ENCODE measurements around the gene MET. TPM values are rescaled to one million over a fixed set of nuclear protein-coding genes. Genes with fewer than 3 reads are reported as not detected.
"Not testable (repeated sequence)": the region's sequence is repeated elsewhere in the genome, so short reads cannot be mapped to it uniquely, and the experiment has no call there.

The MET gene
- total RNA-seq, 1 experiment from 2014 or later: 133 TPM

- DNase-seq (ENCODE audit: low read depth): no peak
These were observed 54.9 kb downstream of the MET start for GRCh38 chr7:116726713-116727431.

DNA sequence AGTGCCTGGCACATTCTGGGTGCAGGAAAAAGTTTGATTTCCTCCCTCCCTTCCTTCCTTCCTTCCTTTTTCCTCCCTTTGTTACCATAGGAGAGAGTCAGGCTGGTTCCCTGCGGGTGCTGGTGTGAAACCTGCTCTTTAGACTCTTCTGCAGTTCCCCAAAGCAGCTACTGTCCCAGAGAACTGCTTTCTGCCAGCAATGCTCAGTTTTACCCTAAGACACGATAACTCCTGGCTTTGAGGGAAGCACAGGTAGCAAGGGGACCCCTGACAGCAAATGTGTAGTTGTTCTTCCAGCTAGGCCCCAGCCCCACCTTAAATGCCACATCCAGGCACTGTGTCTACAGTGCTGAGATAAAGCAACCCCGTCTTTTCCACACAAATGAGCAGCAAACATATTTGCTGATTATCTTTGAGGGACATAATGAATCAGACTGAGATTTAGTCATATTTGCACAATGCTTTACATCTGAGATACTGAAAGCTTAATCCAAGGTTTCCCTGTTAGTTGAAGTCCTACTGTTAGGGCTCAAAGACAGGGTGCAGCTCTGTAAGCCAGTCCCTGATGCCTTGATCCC, 55.5 kb downstream of the MET start:
- no peak for DNase-seq (ENCODE audit: low read depth)

- DNase-seq (ENCODE audit: low read depth): no peak
These were observed 56.4 kb downstream of the MET start for GRCh38 chr7:116728413-116728812.

DNA sequence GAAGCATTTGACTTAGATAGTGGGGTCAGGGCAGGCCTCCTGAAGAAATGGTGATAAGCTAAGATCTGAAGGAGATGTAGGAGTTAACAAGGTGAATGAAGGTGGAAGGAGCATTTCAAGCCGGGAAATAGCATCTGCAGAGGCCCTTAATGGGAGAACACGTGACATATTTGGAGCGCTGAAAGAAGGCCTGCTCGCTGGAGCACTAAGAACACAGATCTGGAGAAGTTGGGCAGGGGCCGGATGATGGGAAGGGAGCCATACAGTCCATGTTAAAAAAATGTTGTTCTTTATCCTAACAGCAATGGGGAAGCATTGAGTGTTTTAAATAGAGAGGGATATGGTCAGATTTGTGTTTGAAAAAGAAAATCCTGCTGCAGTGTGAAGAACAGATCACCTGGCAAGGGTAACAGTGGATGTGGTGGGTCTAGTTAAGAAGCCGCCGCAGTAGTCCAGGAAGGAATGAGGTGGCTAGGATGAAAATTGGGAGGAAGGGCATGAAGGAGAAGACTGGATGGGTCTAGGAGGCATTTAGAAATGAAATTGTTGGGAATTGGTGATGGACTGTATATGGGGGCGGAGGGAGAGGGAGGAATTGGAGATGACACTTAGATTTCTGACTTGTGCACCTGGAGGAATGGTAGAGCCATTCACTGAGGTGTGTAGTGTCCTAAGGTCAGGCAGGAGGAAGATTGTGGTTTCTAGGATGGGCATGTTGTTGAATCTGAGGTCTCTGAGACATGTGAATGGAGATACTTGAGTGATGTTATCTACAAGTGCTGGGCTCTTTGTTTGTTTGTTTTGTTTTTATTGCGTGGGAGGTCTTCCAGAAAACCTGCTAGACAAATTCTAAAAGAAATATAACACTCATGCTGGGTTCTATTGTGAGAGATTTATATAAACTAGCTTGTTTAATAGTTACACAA, 58.4 kb downstream of the MET start:
- DNase-seq (ENCODE audit: low read depth): no peak

DNA sequence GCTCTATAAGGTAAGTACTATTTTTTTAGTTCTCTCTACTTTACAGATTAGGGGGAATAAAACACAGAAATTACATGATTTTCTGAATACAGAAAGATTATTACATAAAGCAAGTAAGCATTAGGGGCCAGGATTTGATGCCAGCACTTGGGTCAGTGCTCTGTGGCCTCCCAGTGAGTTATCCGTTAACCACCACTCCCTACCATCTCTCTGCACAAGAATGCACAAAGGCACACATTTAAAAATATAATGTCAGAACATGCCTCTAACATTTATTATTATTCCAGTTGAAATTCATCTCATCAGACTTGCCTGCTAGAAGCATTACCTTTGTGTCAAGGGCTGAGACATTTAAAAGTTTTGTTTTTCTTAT, 59.0 kb downstream of the MET start:
- no peak for DNase-seq (ENCODE audit: low read depth)

- DNase-seq (ENCODE audit: low read depth): no peak
These were observed 59.7 kb downstream of the MET start for GRCh38 chr7:116731445-116732335.

GRCh38 chr7:116732788-116733694, 61.0 kb downstream of the MET start:
- DNase-seq (ENCODE audit: low read depth): no peak

GRCh38 chr7:116733924-116734580, 62.1 kb downstream of the MET start:
- DNase-seq (ENCODE audit: low read depth): peak; percentile 98

DNA sequence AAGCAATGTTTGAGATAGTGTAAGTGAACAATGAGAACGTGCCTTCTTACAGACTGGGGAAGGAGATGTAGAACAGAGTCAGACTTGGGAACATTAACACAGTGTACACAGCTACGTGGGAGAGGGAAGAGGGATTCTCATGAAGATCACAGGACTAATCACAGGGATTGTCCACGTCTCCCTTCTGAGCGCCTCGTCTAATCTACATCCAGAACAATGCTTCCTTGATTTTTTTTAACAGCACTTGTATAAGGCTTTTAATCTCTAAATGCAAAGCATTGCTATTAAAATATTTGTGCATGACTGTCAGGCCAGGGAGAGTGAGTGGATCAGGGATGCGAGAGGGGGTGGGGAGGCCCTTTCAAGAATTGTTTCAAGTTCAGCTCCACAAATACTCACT, 62.7 kb downstream of the MET start:
- DNase-seq (ENCODE audit: low read depth): no peak

DNA sequence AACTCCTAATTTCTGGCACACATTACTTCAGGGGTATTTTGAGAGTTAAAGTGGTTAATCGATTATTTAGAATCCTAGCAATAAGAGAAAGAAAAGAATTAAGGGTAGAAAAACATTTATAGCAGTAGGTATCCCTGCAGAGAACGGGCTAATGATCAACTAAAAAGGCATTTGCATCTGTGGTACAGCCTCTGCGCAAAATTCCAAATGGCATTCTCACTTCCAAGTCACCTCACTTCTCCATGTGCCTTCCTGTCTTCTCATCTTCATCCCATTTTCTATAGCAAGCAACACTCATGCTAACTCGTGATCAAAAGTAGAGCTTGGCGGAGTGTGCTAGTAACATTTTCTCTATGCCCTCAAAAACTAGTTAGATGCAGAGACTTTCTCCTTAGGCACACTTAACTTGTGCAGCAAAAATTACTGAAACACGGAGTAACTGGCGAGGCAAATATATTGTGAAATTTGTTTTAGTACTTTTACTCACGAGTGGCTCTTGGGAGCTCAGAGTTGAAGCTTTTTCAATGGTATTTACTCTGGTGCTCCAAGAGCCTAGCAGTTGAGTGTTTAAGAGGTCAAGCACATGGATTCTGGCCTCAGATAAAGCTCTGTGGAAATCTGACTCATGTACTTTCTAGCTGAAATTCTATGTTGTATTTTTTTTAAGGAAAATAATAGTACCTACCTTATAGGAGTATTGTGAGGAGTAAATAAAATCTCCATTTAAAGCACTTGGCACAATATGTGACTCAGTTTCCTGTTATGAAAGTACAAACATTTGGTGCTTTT, 65.1 kb downstream of the MET start:
- peak; percentile 61 for DNase-seq (ENCODE audit: low read depth)

GRCh38 chr7:116738378-116738777, 66.4 kb downstream of the MET start:
- no peak for DNase-seq (ENCODE audit: low read depth)

GRCh38 chr7:116739307-116739706, 67.3 kb downstream of the MET start:
- DNase-seq (ENCODE audit: low read depth): no peak

DNA sequence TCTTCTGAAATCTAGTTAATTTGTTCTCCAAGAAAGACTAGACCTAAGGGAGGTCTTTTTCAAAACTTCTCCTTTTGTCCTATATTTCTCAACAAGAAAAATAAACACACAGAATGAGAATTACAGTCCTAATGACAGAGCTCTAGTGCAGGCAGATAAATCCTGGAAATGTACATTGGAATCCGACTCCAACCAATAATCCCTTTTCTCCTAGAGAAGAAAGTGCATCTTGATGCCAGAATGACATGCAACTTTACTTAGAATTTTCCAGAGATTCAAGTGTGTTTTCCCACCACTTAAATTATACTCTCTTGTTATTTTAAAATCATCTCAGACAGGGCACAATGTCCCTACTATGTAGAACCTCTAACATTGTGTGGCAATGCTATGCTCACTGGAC, 68.2 kb downstream of the MET start:
- DNase-seq (ENCODE audit: low read depth): no peak

DNA sequence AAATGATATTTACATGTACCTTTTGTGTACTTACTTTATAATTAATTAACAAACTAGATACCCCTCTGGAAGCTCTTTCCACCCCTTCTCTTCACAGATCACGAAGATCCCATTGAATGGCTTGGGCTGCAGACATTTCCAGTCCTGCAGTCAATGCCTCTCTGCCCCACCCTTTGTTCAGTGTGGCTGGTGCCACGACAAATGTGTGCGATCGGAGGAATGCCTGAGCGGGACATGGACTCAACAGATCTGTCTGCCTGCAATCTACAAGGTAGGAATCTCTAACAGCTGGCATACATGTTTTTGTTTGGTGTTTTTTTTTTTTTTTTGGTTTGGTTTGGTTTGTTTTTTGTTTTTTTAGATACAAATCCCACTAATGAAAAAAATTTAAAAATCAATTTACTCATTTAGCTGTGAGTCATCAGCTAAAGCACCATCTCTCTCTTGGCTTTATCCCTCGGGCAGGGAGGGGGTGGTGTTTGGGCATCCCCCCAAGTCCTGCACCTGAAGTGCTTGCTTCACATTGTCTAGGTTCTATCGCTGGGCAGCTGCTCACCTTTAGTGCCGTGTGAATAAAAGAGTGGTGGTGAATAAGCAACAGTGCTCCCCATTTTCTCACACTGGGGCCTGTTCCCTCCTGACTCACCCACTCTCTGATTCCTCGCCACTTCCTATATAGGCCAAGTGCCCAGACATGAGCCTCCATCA, 68.9 kb downstream of the MET start:
- DNase-seq (ENCODE audit: low read depth): peak; percentile 40

- no peak for DNase-seq (ENCODE audit: low read depth)
These were observed 69.8 kb downstream of the MET start for GRCh38 chr7:116741625-116742316.

DNA sequence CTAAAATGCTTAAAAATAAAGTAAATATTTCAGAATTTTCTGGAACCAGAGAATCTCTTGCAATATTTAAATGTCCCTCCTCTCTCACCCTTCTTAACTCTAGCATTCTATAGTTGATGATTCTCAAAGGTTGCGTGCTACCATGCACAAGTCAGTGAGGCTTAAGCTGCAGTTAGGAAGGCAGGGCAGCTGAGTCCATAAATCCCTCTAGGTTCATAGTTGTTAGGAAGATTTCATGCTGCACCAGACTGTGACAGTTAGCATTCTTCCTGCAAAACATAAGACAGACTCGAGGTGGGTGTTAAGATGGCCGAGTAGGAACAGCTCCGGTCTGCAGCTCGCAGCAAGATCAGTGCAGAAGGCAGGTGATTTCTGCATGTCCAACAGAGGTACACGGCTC, 70.6 kb downstream of the MET start:
- DNase-seq (ENCODE audit: low read depth): no peak

GRCh38 chr7:116743835-116744234, 71.8 kb downstream of the MET start:
- not testable (repeated sequence) for DNase-seq (ENCODE audit: low read depth)

DNA sequence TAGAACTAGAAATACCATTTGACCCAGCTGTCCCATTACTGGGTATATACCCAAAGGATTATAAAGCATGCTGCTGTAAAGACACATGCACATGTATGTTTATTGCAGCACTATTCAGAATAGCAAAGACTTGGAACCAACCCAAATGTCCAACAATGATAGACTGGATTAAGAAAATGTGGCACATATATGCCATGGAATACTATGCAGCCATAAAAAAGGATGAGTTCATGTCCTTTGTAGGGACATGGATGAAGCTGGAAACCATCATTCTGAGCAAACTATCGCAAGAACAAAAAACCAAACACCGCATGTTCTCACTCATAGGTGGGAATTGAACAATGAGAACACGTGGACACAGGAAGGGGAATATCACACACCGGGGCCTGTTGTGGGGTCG, 74.4 kb downstream of the MET start:
- not testable (repeated sequence) for DNase-seq (ENCODE audit: low read depth)

Measured in LHCN-M2 (cell line).